Psoas muscle (tissue), 8 donors: ENCODE results near the gene SMAP1. TPM values are rescaled to one million over a fixed set of nuclear protein-coding genes. Genes with fewer than 3 reads are reported as not detected.

Experiments
- ATAC-seq, 4 donors: fragments of 200-7000 bp; cut with Tn5 transposase; one replicate each; pipeline ENCODE4 v1.9.1; 2020; ENCODE audit warnings: moderate library complexity in 3 of 4, mild to moderate bottlenecking in 2 of 4
- DNase-seq, 2 donors: peaks; one replicate each; pipeline ENCODE4 v3.0.0-alpha.2; 2020
- H3K27ac ChIP-seq: fragments of 200-600 bp; one replicate; pipeline ENCODE4 v1.8.0; 2022
- H3K27me3 ChIP-seq, 3 donors: fragments of 200-600 bp in 1 of 3; one replicate each; pipeline versions ENCODE4 v1.6.1 to v1.8.0; 2013 to 2022; ENCODE audit warnings: low read length in 2 of 3, mild to moderate bottlenecking in 2 of 3, moderate library complexity in 1 of 3; ENCODE audit not compliant: insufficient read depth in 3 of 3
- H3K36me3 ChIP-seq, 2 donors: fragments of 200-600 bp in 1 of 2; one replicate each; pipeline versions ENCODE4 v1.6.1 to v1.8.0; 2013 to 2022; ENCODE audit warnings: low read depth in 1 of 2, mild to moderate bottlenecking in 1 of 2, moderate library complexity in 1 of 2; ENCODE audit not compliant: insufficient read depth in 1 of 2
- H3K4me1 ChIP-seq: fragments of 200-600 bp; one replicate; pipeline ENCODE4 v1.8.0; 2022
- H3K4me3 ChIP-seq: fragments of 200-600 bp; one replicate; pipeline ENCODE4 v1.8.0; 2022; ENCODE audit warnings: mild to moderate bottlenecking
- H3K9me3 ChIP-seq: fragments of 200-600 bp; one replicate; pipeline ENCODE4 v1.8.0; 2022
- WGBS, 3 donors: extraction: QIAGEN DNeasy Blood & Tissue Kit; methylation state at CpG; one replicate each; pipeline versions ENCODE4 v1.1.6 to v1.1.7; 2013; 5-methylcytosine and 5-hydroxymethylcytosine counted together
- intact Hi-C, 2 donors: fragments of 100-400 bp; cut with DNase I; formaldehyde crosslinking; loops; one replicate each; pipeline versions ENCODE4 v1.11.0 to v1.14.2; 2022
- polyA plus RNA-seq, 3 donors: library from polyadenylated mRNA; stranded (reverse); fragments of 200-250 nt; gene quantifications; one replicate each; pipeline ENCODE4 v1.2.3, GENCODE V29; 2013
- total RNA-seq, 4 donors: library from RNA; stranded (reverse); fragmentation: NEBNext Ultra II Directional in 2 of 4; extraction: Animal tissue kit (Norgen Biotek cat#: 25700) in 2 of 4; gene quantifications; one replicate each; pipeline versions ENCODE4 v1.2.1 to v1.2.4, GENCODE V29; 2021 to 2023
- TF ChIP-seq, protein P1 (sequence below): fragments of 200-600 bp; IDR thresholded peaks from one replicate; pipeline ENCODE4 v1.8.0; 2022; ENCODE audit warnings: antibody characterized with exemption
- donor health status: healthy with polysubstance abuse.
- donor health status: DM: no; HTN: no; CAD: no; lungs with moderate emphysema.
- donor health status: Bipolar disorder and iron deficiency.
- donor health status: healthy.
- donor health status: DM: yes; HTN: yes; CAD: no.
- donor health status: DM: no; HTN: no; CAD: no.
- donor health status: DM: no; HTN: no; CAD: no.
- donor health status: DM: yes; HTN: yes; CAD: no.

SMAP1 gene
- total and polyA plus RNA-seq, 7 donors = 19.0 to 40.2 (median 24.0) TPM

DNA sequence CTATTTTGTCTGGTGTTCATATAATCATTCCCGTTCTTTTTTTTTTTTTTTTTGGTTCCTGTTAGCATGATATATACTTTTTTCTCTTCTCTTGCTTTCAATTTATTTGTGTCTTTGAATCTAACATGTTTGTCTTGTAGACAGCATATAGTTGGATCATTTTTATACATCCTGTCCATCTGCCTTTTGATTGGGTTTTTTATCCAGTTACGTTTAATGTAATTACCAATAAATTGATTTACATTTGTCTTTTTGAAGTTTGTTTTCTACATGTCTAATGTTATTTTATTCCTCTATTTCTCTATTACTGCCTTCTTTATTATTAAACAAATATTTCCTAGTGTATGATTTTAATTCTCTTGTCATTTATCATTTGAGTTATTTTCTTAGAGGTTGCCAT lies 204.8 kb downstream of the SMAP1 start:
- no peak overlapping the region for H3K27ac ChIP-seq
- no peaks in the 10 kb centered on the region for H3K36me3 ChIP-seq
- H3K9me3 ChIP-seq = peaks cover 27% of the 10 kb centered on the region
- TF ChIP-seq, protein P1, sequence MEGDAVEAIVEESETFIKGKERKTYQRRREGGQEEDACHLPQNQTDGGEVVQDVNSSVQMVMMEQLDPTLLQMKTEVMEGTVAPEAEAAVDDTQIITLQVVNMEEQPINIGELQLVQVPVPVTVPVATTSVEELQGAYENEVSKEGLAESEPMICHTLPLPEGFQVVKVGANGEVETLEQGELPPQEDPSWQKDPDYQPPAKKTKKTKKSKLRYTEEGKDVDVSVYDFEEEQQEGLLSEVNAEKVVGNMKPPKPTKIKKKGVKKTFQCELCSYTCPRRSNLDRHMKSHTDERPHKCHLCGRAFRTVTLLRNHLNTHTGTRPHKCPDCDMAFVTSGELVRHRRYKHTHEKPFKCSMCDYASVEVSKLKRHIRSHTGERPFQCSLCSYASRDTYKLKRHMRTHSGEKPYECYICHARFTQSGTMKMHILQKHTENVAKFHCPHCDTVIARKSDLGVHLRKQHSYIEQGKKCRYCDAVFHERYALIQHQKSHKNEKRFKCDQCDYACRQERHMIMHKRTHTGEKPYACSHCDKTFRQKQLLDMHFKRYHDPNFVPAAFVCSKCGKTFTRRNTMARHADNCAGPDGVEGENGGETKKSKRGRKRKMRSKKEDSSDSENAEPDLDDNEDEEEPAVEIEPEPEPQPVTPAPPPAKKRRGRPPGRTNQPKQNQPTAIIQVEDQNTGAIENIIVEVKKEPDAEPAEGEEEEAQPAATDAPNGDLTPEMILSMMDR = no peak
- DNase-seq (no peak), ATAC-seq (no peak)
- no peak overlapping the region for H3K4me3 ChIP-seq
- WGBS, 3 donors = 96 to 100% (median 98%) methylated on average over 2 of the region's 2 CpGs
- intact Hi-C loops = no loop called here
- H3K27me3 ChIP-seq = no peaks in the 10 kb centered on the region
- no peaks in the 10 kb centered on the region for H3K4me1 ChIP-seq

DNA sequence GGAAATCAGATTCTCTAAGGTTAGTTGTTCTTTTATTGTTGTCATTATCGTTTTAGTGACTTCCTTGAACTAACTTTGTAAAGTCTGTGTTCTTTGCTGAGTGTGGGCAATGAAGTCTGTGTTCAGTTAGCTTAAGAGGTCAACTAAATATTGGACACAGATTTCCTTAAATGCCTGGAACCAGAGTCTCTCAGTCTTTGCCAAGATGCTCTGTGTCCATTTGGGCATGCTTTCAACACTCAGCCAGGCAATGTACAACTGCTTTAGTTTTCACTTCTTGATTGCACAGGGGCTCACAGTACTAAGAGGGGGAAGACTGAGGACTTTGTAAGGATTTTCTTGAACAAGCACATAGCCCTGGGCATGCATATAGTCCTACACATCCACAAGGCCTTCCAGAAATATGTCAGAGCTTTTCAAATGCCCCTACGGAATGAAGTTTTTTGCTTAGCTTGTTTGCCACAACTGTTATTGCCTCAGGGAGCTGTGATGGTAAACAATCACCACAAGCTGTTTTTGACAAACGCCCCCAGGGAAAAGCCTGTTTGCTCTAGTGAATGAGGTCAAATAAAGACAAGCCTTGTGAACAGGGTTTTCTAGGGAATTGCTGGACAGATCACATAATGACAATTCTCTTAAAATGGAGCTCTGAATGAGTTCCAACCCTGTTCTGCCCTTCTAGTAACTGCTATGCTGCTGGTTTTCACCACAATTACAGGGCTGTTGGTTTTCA lies 206.7 kb downstream of the SMAP1 start:
- DNase-seq = no peak
- no peak for ATAC-seq
- intact Hi-C loops = no loop called here
- Histone ChIP-seq H3K27me3 (no peaks in the 10 kb centered on the region), H3K27ac (no peak overlapping the region), H3K9me3 (peaks cover 27% of the 10 kb centered on the region), H3K36me3 (no peaks in the 10 kb centered on the region), H3K4me1 (no peaks in the 10 kb centered on the region), H3K4me3 (no peak overlapping the region)
- WGBS, 3 donors = 22 to 28% (median 27%) methylated on average over 3 of the region's 3 CpGs
- TF ChIP-seq, protein P1 = no peak

DNA sequence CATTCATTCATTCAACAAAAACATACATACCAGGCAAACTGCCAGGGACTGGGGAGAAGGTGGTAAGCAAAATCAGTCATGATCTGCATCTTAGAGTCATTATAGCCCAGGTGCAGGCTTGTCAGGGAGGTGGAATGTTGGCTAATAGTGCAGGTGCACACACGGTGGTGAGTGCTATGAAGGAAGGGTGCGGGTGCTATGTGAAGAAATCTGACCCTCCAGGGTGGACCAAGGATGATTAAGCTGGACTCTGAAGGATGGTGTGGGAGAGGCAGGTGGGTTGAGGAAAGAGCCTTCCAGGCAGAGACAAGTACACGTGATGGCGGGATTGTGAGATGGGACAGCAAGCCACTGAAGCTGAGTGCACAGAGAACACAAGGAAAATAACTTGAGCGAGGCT lies 211.8 kb downstream of the SMAP1 start:
- TF ChIP-seq, protein P1 = no peak
- intact Hi-C loops = no loop called here
- Histone ChIP-seq H3K9me3 (peaks cover 3% of the 10 kb centered on the region), H3K27me3 (no peaks in the 10 kb centered on the region), H3K27ac (no peak overlapping the region), H3K36me3 (no peaks in the 10 kb centered on the region), H3K4me1 (no peaks in the 10 kb centered on the region), H3K4me3 (no peak overlapping the region)
- DNase-seq (no peak), ATAC-seq (no peak)
- 73 to 80% (median 74%) methylated on average over 5 of the region's 5 CpGs for WGBS, 3 donors

DNA sequence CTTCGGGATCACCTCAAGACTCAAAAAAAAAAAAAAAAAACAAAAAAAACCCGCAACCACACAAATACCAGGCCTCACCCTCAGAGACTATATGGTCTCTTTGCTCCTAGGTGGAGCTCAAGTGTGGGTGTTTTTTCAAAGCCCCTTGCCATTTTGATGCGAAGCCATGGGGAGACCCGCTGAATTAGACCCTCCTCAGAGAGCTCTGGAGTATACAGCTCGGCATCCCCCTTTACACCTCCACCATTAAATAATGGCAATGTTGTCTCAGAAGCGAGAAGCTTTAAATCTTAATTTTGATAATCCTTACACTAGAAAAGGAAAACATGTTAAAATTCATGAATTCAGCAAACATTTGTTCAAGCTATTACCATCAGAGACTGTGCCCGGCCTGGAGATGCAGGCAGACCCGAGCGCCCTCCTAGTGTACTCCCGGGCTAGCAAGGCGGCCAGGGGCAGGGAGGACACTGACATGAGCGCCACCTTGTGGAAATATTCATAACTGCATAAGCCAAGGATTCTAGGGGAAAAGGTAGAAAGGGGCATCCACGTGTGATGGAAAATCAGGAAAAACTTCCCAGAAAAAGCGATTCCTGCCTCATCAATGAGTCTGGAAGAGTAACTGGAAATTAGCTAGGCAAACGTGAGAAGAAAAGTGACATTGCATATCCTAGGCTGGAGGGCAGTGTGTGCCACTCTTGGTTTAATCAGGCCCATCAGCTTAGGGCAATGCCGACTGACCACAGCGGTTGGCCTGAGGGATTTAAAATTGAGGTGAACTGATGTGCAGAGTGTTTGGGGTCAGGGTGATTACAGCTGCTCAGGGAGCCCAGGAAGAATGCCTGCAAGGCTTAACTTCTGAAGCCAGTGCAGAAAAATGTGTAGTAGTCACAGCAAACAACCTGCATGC lies 216.6 kb downstream of the SMAP1 start:
- 36 to 40% (median 39%) methylated on average over 17 of the region's 17 CpGs for WGBS, 3 donors
- TF ChIP-seq, protein P1 = peak; percentile 95
- Histone ChIP-seq H3K4me1 (peaks cover 7% of the 10 kb centered on the region), H3K27me3 (no peaks in the 10 kb centered on the region), H3K27ac (no peak overlapping the region), H3K4me3 (no peak overlapping the region), H3K36me3 (no peaks in the 10 kb centered on the region), H3K9me3 (no peaks in the 10 kb centered on the region)
- intact Hi-C loops = loop anchor here (2.0 to 10.0 kb wide), 3 partner anchors 178 to 340 kb away; no protein-coding TSS in a partner anchor
- DNase-seq (peak; percentile 40 to 68), ATAC-seq (peak; percentile 78 to 92 (median 89))
